Epithelial cell of esophagus (primary cell): ENCODE data around the gene FOCAD.
A peak's percentile ranks its signal among the peaks of the same experiment; 100 is the strongest.

Experiments used
- DNase-seq: peaks from one replicate; pipeline ENCODE4 v3.0.0; 2010; ENCODE audit warnings: low read depth
- H3K4me3 ChIP-seq: 2 replicates; pipeline ENCODE4 v1.5.1; 2011; ENCODE audit warnings: mild to moderate bottlenecking, low read length, control low read depth
- TF ChIP-seq, protein P1 (sequence below): IDR thresholded peaks from 2 replicates; pipeline ENCODE4 v1.5.1; 2011; ENCODE audit warnings: low read depth, mild to moderate bottlenecking, low read length, control low read depth, inconsistent platforms; ENCODE audit not compliant: insufficient read depth; ENCODE audit errors: missing control alignments

FOCAD gene

DNA sequence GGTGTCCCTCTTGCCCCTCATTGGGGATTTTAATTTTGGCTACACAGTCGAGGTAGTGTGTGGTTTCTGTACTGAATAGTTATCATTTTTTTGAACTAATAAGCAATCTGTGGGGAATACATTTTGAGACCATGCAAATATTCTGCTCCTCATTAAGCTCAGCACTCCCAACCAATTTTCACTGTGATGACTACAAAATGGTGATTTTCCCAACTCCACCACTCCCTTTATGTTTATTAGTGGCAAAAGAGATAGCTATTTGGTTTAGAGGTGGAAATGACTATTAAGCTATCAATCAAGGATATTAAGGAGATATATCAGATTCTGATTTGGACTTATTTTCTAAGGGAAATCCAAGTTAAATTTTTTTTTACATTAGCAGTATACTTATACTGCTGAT lies 62.9 kb downstream of the FOCAD start:
- no peak for DNase-seq
- H3K4me3 ChIP-seq = no peak overlapping the region
- TF ChIP-seq, protein P1, sequence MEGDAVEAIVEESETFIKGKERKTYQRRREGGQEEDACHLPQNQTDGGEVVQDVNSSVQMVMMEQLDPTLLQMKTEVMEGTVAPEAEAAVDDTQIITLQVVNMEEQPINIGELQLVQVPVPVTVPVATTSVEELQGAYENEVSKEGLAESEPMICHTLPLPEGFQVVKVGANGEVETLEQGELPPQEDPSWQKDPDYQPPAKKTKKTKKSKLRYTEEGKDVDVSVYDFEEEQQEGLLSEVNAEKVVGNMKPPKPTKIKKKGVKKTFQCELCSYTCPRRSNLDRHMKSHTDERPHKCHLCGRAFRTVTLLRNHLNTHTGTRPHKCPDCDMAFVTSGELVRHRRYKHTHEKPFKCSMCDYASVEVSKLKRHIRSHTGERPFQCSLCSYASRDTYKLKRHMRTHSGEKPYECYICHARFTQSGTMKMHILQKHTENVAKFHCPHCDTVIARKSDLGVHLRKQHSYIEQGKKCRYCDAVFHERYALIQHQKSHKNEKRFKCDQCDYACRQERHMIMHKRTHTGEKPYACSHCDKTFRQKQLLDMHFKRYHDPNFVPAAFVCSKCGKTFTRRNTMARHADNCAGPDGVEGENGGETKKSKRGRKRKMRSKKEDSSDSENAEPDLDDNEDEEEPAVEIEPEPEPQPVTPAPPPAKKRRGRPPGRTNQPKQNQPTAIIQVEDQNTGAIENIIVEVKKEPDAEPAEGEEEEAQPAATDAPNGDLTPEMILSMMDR = no peak

DNA sequence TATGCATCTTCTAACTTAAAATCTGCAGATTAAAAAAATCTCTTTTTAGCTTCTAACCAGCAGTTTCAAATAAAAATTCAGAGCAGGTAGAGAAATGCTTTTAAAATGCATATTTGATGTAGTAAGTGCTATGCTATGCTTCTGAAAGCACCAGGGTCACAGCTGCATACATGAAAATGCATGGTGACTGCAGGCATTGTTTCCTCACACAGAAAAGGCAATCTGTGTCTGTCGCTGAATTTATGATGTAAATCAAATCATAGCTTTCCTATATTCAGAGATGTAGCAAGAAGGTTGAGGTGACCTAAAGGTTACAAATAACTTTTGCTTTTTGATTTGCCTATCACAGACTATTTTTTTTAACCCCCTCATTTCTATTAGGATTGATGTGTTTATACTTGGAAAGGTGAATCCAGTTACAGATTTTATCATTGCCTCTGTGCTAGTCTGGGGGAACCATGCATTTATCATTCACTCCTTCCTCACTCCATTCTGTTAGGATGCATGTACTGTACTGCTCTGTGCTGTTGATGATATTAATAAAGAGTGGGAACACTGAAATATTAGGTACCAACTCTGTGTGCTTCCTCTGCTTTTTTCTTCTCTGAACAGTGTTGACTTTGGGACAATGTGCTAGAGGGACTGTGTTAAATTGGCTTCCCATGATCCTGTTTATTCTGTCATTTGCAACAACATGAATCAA lies 65.6 kb downstream of the FOCAD start:
- DNase-seq = no peak
- no peak overlapping the region for H3K4me3 ChIP-seq
- TF ChIP-seq, protein P1 = no peak

DNA sequence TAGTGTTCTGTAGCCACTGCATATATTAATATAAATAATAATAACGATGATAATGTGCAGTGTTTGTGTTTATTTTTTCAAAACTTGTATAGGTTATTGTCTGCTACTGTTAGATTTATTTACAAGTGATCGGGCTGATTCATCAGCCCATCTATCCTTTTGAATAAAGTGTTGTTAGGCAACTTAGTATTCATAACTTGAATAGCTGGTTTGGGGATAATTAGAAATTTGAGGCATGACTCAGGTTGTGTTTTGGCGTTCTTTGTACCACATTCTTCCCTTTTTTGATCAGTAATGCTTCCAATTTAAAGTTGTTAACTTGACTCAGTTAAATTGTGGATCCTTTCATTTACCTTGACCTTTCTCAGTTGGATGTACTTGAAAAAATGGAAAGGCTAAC lies 69.7 kb downstream of the FOCAD start:
- TF ChIP-seq, protein P1 = no peak
- DNase-seq = peak; percentile 85
- H3K4me3 ChIP-seq = no peak overlapping the region

DNA sequence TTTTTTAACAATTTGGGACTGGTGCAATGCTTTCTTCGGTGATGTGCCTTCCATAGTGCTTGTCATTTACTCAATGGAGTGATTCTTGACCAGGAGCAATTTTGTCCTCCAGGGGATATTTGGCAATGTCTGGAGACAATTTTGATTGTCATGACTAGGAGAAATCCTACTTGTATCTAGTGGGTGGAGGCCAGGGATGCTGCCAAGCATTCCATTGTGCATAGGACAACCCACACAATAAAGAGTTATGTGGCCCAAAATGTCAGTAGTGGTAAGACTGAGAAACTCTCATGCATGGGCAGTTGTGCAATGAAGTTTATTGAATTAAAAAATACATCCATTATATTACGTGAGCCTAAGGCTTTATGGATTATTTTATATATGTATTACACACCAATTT lies 70.5 kb downstream of the FOCAD start:
- TF ChIP-seq, protein P1 = no peak
- no peak overlapping the region for H3K4me3 ChIP-seq
- DNase-seq = peak; percentile 39

DNA sequence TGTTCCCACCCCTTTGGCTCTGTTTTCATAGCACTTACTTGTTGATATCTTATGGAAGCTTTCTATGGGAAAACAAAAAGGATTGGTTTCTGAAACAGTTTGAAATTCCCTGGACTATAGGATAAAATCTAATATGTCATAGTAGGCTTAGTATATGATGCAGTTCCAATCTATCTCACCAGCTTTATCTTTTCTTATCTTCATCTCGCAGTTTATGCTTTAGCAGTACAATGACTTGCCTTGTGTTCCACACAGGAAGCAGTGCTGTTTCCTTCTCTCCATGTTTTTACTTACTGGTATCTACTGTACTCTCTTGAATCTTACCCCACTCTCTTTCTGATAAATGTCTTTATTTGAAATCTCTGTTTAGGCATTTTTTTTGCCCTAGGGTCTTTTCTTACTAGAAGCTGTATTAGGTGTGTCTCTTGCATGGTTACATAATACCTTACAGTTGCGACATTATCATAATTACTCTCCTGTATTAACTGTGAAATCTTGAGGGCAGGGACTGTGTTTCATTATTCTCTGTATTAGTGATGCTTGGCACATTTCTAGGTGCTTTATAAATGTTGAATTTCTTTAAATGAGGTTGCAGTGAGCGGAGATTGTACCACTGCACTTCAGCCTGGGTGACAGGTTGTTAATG lies 76.3 kb downstream of the FOCAD start:
- DNase-seq = peak; percentile 67
- TF ChIP-seq, protein P1 = no peak
- H3K4me3 ChIP-seq = no peak overlapping the region

DNA sequence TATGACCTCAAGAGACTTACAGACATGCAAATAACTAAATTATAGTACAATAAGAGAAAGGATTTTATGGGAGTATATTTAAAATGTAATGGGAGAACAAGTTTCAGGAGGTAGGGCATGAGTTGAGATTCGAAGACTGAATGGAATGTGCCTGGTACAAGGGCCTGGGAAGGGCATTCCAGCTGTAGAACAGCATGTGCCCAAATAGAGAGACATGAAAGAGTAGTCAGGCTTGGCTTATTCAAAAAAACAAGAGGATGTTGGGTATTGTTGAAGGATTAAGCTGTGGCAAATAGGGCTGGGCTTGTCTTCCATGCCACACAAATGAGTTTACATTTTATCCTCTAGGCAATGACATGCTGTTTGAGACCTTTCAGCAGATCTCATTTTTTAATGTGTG lies 86.9 kb downstream of the FOCAD start:
- TF ChIP-seq, protein P1 = no peak
- H3K4me3 ChIP-seq = no peak overlapping the region
- no peak for DNase-seq

DNA sequence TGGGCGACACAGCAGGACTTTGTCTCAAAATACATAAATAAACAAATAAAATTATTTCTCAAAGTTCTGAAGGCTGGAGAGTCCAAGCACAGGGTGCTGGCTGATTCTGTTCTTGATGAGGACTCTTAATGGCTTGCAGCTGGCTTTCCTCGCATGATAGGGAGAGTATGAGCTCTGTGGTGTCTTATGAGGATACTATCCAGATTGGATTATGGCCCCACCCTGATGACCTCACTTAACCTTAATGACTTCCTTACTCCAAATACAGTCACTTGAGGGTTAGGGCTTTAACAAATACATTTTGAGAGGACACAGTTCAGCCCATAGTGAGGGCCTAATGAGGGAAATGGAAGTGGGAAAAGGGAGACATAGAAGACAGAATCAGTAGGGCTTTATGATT lies 87.7 kb downstream of the FOCAD start:
- TF ChIP-seq, protein P1 = no peak
- H3K4me3 ChIP-seq = no peak overlapping the region
- no peak for DNase-seq
